ENCODE data around the gene XYLT1. TPM values are rescaled to one million over a fixed set of nuclear protein-coding genes. Genes with fewer than 3 reads are reported as not detected.

Gene XYLT1
- total RNA-seq, 1 experiment from 2014 or later = 7.6 TPM

DNA sequence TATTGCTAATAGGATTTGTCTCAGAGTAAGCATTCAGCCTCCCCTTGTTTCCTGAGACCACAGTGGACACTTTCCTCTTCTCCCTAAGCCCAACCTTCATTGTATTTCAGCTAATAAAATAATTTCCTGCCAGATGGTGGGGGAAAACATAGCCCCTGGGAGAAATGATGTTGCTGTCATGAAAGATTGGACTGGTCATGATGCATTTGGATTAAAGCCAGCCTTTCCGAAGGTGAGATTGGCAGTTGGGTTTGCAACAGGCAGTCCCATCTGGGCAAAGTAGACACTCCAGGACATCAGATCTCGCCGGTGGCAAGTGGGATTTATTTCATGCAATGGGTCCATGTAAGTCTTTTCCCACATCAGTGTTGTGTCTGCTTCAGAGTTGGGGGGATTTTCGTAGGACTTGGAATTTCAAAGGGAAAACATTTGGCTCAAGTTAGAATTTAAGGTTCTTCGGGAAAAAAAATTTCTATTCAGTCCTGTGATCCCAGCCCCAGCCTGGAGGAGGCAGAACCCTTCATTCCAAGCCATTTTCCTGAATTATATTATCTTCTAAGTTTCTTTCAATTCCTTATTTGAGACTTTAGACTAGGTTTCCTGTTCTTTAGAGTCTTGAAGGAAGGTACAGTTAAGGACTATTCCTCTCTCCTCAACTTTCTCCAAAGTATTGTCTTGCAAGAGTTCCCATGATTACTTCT is 391.7 kb downstream of the XYLT1 start:
- Histone ChIP-seq H3K27me3 (ENCODE audit: control insufficient read depth, insufficient read depth, low read length) (no peaks in the 10 kb centered on the region), H3K36me3 (replicated peaks; ENCODE audit: control insufficient read depth, insufficient read depth, low read length) (no peaks in the 10 kb centered on the region)
- no peak for DNase-seq

GRCh38 chr16:17076818-17077498 is 393.8 kb downstream of the XYLT1 start:
- no peak for DNase-seq
- no peaks in the 10 kb centered on the region for H3K27me3 ChIP-seq (ENCODE audit: control insufficient read depth, insufficient read depth, low read length)
- H3K4me3 ChIP-seq (ENCODE audit: insufficient read depth, low read depth, low read length) = no peak overlapping the region
- no peaks in the 10 kb centered on the region for H3K36me3 ChIP-seq (replicated peaks; ENCODE audit: control insufficient read depth, insufficient read depth, low read length)

More for the DNA sequence above, 391.7 kb downstream of the XYLT1 start:
- H3K4me3 ChIP-seq (ENCODE audit: insufficient read depth, low read depth, low read length) = no peak overlapping the region

- no peak for DNase-seq
- no peaks in the 10 kb centered on the region for H3K27me3 ChIP-seq (ENCODE audit: control insufficient read depth, insufficient read depth, low read length)
- no peaks in the 10 kb centered on the region for H3K36me3 ChIP-seq (replicated peaks; ENCODE audit: control insufficient read depth, insufficient read depth, low read length)
- H3K4me3 ChIP-seq (ENCODE audit: insufficient read depth, low read depth, low read length) = no peak overlapping the region
These were observed 394.5 kb downstream of the XYLT1 start for GRCh38 chr16:17076092-17076754.

DNA sequence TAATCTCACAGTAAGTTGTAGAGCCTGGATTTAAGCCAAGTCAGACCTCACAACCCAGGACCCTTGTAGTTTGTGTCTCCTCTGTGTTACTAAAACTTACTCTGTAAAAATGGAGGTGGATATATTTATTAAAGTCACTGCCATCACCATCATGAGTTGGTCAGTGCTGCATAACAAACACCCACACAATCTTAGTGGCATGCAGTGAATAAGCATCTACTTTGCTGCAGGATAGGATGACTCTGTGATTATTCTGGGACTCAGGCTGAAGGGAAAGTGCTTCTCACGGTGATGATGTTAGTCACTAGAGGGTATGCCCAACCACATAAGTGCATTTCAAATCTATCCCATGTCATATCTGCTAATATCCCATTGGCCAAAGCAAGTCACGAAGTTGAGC is 398.7 kb downstream of the XYLT1 start:
- DNase-seq = no peak
- H3K4me3 ChIP-seq (ENCODE audit: insufficient read depth, low read depth, low read length) = no peak overlapping the region
- H3K27me3 ChIP-seq (ENCODE audit: control insufficient read depth, insufficient read depth, low read length) = no peaks in the 10 kb centered on the region
- H3K36me3 ChIP-seq (replicated peaks; ENCODE audit: control insufficient read depth, insufficient read depth, low read length) = no peaks in the 10 kb centered on the region

GRCh38 chr16:17070882-17071592 is 399.7 kb downstream of the XYLT1 start:
- peak; percentile 45 for DNase-seq
- peak overlapping the region; percentile 10 for H3K4me3 ChIP-seq (ENCODE audit: insufficient read depth, low read depth, low read length)
- H3K27me3 ChIP-seq (ENCODE audit: control insufficient read depth, insufficient read depth, low read length) = no peaks in the 10 kb centered on the region
- no peaks in the 10 kb centered on the region for H3K36me3 ChIP-seq (replicated peaks; ENCODE audit: control insufficient read depth, insufficient read depth, low read length)

DNA sequence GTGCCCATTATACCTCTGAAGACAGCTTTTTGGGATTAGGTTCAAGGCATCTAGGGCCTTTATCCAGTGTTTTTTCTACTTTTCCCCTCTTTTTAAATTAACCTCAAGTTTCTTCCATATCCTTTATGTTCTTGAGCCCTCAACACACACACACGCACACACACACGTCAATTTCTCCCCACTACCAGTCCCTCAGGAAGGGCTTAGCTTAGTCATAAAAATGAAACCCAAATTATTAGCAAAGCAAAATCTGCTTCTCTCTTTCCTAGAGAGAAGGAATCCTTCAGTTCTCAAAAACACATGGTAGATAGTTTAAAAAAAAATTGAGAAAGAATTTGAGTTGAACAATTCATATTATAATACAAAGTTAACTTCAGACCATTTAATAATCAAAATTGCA is 401.1 kb downstream of the XYLT1 start:
- DNase-seq = no peak
- no peaks in the 10 kb centered on the region for H3K36me3 ChIP-seq (replicated peaks; ENCODE audit: control insufficient read depth, insufficient read depth, low read length)
- no peak overlapping the region for H3K4me3 ChIP-seq (ENCODE audit: insufficient read depth, low read depth, low read length)

DNA sequence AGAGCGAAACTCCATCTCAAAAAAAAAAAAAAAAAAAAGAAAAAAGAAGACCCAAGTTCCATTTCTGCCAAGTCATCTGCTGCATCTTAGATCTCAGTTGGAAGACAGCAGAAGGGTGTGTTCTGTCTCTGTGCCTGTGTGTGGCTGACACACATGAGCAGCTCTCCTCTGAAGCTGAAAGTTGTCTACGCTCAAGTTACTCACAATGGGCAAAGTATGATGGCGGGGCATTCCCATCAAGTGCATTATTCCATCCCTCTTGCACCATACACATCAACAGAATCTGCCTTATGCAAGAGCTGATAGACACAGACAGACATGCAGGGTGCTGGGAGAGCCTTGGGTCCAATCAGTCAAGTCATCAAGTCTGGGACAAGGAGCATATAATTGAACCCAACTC is 402.2 kb downstream of the XYLT1 start:
- DNase-seq = no peak
- H3K36me3 ChIP-seq (replicated peaks; ENCODE audit: control insufficient read depth, insufficient read depth, low read length) = no peaks in the 10 kb centered on the region
- H3K27me3 ChIP-seq (ENCODE audit: control insufficient read depth, insufficient read depth, low read length) = no peaks in the 10 kb centered on the region
- no peak overlapping the region for H3K4me3 ChIP-seq (ENCODE audit: insufficient read depth, low read depth, low read length)

More for the DNA sequence above, 401.1 kb downstream of the XYLT1 start:
- no peaks in the 10 kb centered on the region for H3K27me3 ChIP-seq (ENCODE audit: control insufficient read depth, insufficient read depth, low read length)

DNA sequence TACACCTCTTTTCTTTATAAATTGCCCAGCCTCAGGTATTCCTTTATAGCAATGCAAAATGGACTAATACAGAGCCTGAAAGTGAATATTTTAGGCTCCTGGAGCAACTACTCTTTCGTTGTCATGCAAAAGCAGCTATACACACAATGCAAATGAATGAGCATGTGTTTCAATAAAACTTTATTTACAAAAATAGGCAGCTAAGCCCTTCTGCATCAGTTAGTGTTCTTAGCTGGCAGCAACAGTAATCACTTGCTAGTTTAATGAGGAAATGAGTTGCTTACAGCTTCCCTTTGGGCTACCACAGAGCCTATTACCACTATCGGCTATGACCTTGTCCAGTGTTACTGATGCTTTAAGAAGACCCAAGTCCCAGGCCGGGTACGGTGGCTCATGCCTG is 402.9 kb downstream of the XYLT1 start:
- no peak for DNase-seq
- Histone ChIP-seq H3K36me3 (replicated peaks; ENCODE audit: control insufficient read depth, insufficient read depth, low read length) (no peaks in the 10 kb centered on the region), H3K4me3 (ENCODE audit: insufficient read depth, low read depth, low read length) (no peak overlapping the region), H3K27me3 (ENCODE audit: control insufficient read depth, insufficient read depth, low read length) (no peaks in the 10 kb centered on the region)

- DNase-seq = no peak
- Histone ChIP-seq H3K4me3 (ENCODE audit: insufficient read depth, low read depth, low read length) (no peak overlapping the region), H3K27me3 (ENCODE audit: control insufficient read depth, insufficient read depth, low read length) (no peaks in the 10 kb centered on the region), H3K36me3 (replicated peaks; ENCODE audit: control insufficient read depth, insufficient read depth, low read length) (no peaks in the 10 kb centered on the region)
These were observed 407.3 kb downstream of the XYLT1 start for GRCh38 chr16:17063201-17064139.

DNA sequence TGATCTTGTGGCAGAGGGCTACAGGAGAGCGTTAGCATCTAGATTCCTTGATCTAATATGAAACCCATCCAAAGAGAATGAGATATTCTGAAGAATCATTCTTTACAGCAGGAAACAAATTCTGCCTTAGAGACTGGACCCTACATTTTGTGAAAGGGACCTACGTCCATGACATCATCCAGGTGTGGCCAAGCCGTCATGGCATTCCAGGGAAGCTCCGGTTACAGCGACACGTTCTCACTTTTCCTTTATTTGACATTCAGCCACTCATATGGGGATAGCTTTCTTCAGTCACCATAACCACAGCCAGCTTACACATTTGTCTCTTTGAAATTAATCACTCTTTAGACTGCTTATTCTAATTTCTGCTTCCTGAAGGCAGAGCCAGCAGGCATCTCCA is 408.1 kb downstream of the XYLT1 start:
- Histone ChIP-seq H3K36me3 (replicated peaks; ENCODE audit: control insufficient read depth, insufficient read depth, low read length) (no peaks in the 10 kb centered on the region), H3K27me3 (ENCODE audit: control insufficient read depth, insufficient read depth, low read length) (no peaks in the 10 kb centered on the region), H3K4me3 (ENCODE audit: insufficient read depth, low read depth, low read length) (no peak overlapping the region)
- no peak for DNase-seq

- no peak for DNase-seq
- Histone ChIP-seq H3K36me3 (replicated peaks; ENCODE audit: control insufficient read depth, insufficient read depth, low read length) (no peaks in the 10 kb centered on the region), H3K4me3 (ENCODE audit: insufficient read depth, low read depth, low read length) (no peak overlapping the region), H3K27me3 (ENCODE audit: control insufficient read depth, insufficient read depth, low read length) (no peaks in the 10 kb centered on the region)
These were observed 409.4 kb downstream of the XYLT1 start for GRCh38 chr16:17061326-17061725.

GRCh38 chr16:17058471-17058870 is 412.3 kb downstream of the XYLT1 start:
- no peaks in the 10 kb centered on the region for H3K36me3 ChIP-seq (replicated peaks; ENCODE audit: control insufficient read depth, insufficient read depth, low read length)
- no peak overlapping the region for H3K4me3 ChIP-seq (ENCODE audit: insufficient read depth, low read depth, low read length)
- DNase-seq = no peak
- H3K27me3 ChIP-seq (ENCODE audit: control insufficient read depth, insufficient read depth, low read length) = no peaks in the 10 kb centered on the region

GRCh38 chr16:17056666-17057065 is 414.1 kb downstream of the XYLT1 start:
- Histone ChIP-seq H3K27me3 (ENCODE audit: control insufficient read depth, insufficient read depth, low read length) (no peaks in the 10 kb centered on the region), H3K4me3 (ENCODE audit: insufficient read depth, low read depth, low read length) (no peak overlapping the region), H3K36me3 (replicated peaks; ENCODE audit: control insufficient read depth, insufficient read depth, low read length) (no peaks in the 10 kb centered on the region)
- no peak for DNase-seq
